Hepatocyte (in vitro differentiated cells): ENCODE measurements around the gene INCENP. TPM values are rescaled to one million over a fixed set of nuclear protein-coding genes. Genes with fewer than 3 reads are reported as not detected.

Experiments
- DNase-seq: peaks from one replicate; pipeline ENCODE4 v3.0.0-alpha.2; 2016; ENCODE audit warnings: low spot score
- H2AFZ ChIP-seq: fragments of 200-600 bp; sonication (generic); 2 replicates; pipeline ENCODE4 v1.6.0; 2016; ENCODE audit warnings: antibody characterized with exemption, mild to moderate bottlenecking
- H3K27ac ChIP-seq: fragments of 200-600 bp; sonication (generic); 2 replicates; pipeline ENCODE4 v1.5.1; 2016; ENCODE audit warnings: mild to moderate bottlenecking
- H3K27me3 ChIP-seq: fragments of 200-600 bp; sonication (generic); 2 replicates; pipeline ENCODE4 v1.6.1; 2016
- H3K36me3 ChIP-seq: fragments of 200-600 bp; sonication (generic); replicated peaks from 2 replicates; pipeline ENCODE4 v1.5.1; 2016; ENCODE audit warnings: low read depth; ENCODE audit not compliant: insufficient read depth
- H3K4me1 ChIP-seq: fragments of 200-600 bp; sonication (generic); 2 replicates; pipeline ENCODE4 v1.5.1; 2016; ENCODE audit warnings: mild to moderate bottlenecking, moderate library complexity; ENCODE audit not compliant: insufficient read depth
- H3K4me2 ChIP-seq: fragments of 200-600 bp; sonication (generic); 2 replicates; pipeline ENCODE4 v1.6.0; 2016
- H3K4me3 ChIP-seq: fragments of 200-600 bp; sonication (generic); 2 replicates; pipeline ENCODE4 v1.5.1; 2016; ENCODE audit warnings: mild to moderate bottlenecking
- H3K79me2 ChIP-seq: fragments of 200-600 bp; sonication (generic); 2 replicates; pipeline ENCODE4 v1.6.0; 2017; ENCODE audit warnings: mild to moderate bottlenecking
- H3K9me2 ChIP-seq: fragments of 200-600 bp; sonication (generic); replicated peaks from 2 replicates; pipeline ENCODE4 v1.6.0; 2017; ENCODE audit warnings: mild to moderate bottlenecking; ENCODE audit not compliant: insufficient read depth
- H3K9me3 ChIP-seq: fragments of 200-600 bp; sonication (generic); 2 replicates; pipeline ENCODE4 v1.5.1; 2016; ENCODE audit warnings: low read depth, mild to moderate bottlenecking
- H4K20me1 ChIP-seq: fragments of 200-600 bp; sonication (generic); 2 replicates; pipeline ENCODE4 v1.6.0; 2016; ENCODE audit warnings: mild to moderate bottlenecking; ENCODE audit not compliant: insufficient read depth, poor library complexity, severe bottlenecking
- EZH2 ChIP-seq: fragments of 200-600 bp; sonication (generic); IDR thresholded peaks from 2 replicates; pipeline ENCODE4 v1.6.1; 2016; ENCODE audit warnings: antibody characterized with exemption, mild to moderate bottlenecking, borderline replicate concordance
- EZH2phosphoT487 ChIP-seq: fragments of 200-600 bp; sonication (generic); IDR thresholded peaks from one replicate; pipeline ENCODE4 v1.6.1; 2018; ENCODE audit warnings: antibody characterized with exemption, mild to moderate bottlenecking, low read depth, moderate library complexity; ENCODE audit not compliant: unreplicated experiment, severe bottlenecking
- WGBS: methylation state at CpG from one replicate; pipeline ENCODE4 v1.1.6; 2016; ENCODE audit warnings: low lambda C conversion rate; ENCODE audit errors: missing lambda C conversion rate; 5-methylcytosine and 5-hydroxymethylcytosine counted together
- polyA plus RNA-seq: library from polyadenylated mRNA; unstranded; fragments of >200 nt; fragmentation: Nextera tagmentation; extraction: Ambion mirVana; gene quantifications from 2 replicates; pipeline ENCODE4 v1.2.1, GENCODE V29; 2016
- total RNA-seq: library from RNA; depleted of rRNA; stranded (reverse); fragments of >200 nt; gene quantifications from 2 replicates; pipeline ENCODE4 v1.2.3, GENCODE V29; 2014
- TF ChIP-seq, protein P1 (sequence below): fragments of 200-600 bp; sonication (generic); IDR thresholded peaks from 2 replicates; pipeline ENCODE4 v1.5.1; 2016; ENCODE audit warnings: antibody characterized with exemption, mild to moderate bottlenecking; ENCODE audit not compliant: poor library complexity

The INCENP gene
- total and polyA plus RNA-seq, 2 experiments from 2014 or later: 2.2 to 12.8 TPM

DNA sequence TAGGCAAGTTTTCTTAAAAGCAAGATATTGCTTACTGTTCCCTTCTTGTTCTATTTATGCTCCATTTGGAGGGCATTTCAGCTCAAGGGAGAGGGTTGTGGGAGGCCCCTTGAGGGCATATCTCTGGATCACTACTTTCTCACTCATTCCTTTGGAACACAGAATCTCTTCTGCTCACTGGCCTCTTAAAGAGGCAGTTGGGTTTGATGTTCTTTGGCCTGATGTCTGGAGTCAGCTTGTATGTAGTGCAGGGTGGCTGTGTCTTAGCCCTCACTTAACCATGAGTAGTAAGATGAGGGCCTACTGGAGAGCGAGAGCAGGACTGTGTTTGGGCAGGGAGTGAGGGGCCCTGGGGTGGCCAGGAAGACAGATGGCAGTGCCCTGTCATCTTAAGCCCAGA is 3.6 kb downstream of the INCENP start:
- no peaks in the 10 kb centered on the region for H3K36me3 ChIP-seq
- H3K27me3 ChIP-seq: no peaks in the 10 kb centered on the region
- no peaks in the 10 kb centered on the region for H3K9me2 ChIP-seq
- no peak overlapping the region for H3K4me3 ChIP-seq
- TF ChIP-seq EZH2phosphoT487 (no peak), EZH2 (no peak)
- DNase-seq: no peak
- H3K4me1 ChIP-seq: peaks cover 9% of the 10 kb centered on the region
- no peak overlapping the region for H2AFZ ChIP-seq
- no peak overlapping the region for H3K27ac ChIP-seq
- peaks cover 63% of the 10 kb centered on the region for H3K79me2 ChIP-seq
- H4K20me1 ChIP-seq: no peaks in the 10 kb centered on the region
- H3K9me3 ChIP-seq: no peaks in the 10 kb centered on the region
- H3K4me2 ChIP-seq: no peak overlapping the region
- WGBS: 93% methylated on average over 1 of the region's 1 CpG

DNA sequence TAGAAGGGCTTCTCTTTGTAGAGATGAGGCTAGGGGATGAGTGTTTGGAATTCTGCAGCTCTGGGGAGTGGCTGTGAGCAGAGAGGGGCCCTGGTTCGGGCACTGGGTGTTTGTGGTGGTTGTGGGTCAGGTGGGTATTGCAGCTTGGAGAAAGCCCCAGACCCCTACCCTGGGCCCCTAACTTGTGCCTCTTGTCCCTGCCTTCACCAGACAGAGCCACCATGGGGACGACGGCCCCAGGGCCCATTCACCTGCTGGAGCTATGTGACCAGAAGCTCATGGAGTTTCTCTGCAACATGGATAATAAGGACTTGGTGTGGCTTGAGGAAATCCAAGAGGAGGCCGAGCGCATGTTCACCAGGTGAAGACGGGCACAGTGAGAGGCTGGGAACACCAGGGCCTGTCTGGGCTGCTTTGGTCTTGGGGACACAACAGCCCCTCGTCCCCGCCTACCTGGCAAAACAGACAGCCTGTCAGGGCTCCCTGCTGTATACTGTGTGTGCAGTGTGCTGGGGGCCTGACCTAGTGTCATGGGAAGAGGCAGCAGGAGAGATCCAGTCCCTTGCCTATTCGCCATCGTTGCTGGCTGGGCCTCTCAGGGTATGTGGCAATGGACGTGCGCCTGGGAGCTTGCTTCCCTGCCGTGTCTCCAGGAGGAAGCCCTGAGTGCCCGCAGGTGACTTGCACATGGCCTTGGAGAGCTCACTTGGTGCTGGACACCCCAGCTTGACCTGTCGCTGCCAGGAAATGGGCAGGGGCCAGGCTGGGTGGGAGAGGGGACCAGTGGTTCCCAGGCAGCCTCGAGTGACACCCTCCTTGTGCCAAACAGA is 4.3 kb downstream of the INCENP start:
- no peaks in the 10 kb centered on the region for H3K27me3 ChIP-seq
- no peak for DNase-seq
- peaks cover 70% of the 10 kb centered on the region for H3K79me2 ChIP-seq
- H3K4me3 ChIP-seq: no peak overlapping the region
- H3K36me3 ChIP-seq: no peaks in the 10 kb centered on the region
- H3K4me1 ChIP-seq: peaks cover 9% of the 10 kb centered on the region
- TF ChIP-seq EZH2phosphoT487 (no peak), EZH2 (no peak)
- TF ChIP-seq, protein P1, sequence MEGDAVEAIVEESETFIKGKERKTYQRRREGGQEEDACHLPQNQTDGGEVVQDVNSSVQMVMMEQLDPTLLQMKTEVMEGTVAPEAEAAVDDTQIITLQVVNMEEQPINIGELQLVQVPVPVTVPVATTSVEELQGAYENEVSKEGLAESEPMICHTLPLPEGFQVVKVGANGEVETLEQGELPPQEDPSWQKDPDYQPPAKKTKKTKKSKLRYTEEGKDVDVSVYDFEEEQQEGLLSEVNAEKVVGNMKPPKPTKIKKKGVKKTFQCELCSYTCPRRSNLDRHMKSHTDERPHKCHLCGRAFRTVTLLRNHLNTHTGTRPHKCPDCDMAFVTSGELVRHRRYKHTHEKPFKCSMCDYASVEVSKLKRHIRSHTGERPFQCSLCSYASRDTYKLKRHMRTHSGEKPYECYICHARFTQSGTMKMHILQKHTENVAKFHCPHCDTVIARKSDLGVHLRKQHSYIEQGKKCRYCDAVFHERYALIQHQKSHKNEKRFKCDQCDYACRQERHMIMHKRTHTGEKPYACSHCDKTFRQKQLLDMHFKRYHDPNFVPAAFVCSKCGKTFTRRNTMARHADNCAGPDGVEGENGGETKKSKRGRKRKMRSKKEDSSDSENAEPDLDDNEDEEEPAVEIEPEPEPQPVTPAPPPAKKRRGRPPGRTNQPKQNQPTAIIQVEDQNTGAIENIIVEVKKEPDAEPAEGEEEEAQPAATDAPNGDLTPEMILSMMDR: no peak
- no peak overlapping the region for H3K27ac ChIP-seq
- no peaks in the 10 kb centered on the region for H3K9me3 ChIP-seq
- H3K4me2 ChIP-seq: no peak overlapping the region
- 92% methylated on average over 15 of the region's 16 CpGs for WGBS
- H2AFZ ChIP-seq: no peak overlapping the region
- no peaks in the 10 kb centered on the region for H3K9me2 ChIP-seq
- H4K20me1 ChIP-seq: no peaks in the 10 kb centered on the region

DNA sequence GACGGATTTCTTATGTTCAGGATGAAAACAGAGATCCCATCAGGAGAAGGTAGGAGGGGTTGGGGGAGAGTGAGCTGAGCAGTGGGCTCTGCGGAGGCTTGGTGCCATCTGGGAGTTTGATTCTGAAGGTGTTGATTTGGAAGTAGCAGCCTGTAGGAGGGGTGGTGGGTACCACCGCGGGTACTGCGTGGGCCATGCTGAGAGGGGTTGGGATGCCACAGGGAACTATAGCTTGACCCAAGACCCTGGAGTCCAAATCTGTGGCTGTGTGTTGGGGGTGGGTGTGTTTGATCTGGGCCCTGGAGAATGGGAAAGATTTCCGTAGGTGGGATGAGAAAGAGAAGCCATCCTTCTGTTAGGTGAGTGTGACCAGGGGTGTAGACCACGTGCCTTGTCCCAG is 5.0 kb downstream of the INCENP start:
- TF ChIP-seq EZH2: no peak
- TF ChIP-seq, protein P1: no peak
- TF ChIP-seq EZH2phosphoT487: no peak
- H3K36me3 ChIP-seq: no peaks in the 10 kb centered on the region
- no peaks in the 10 kb centered on the region for H4K20me1 ChIP-seq
- no peak overlapping the region for H3K27ac ChIP-seq
- no peak for DNase-seq
- H3K27me3 ChIP-seq: no peaks in the 10 kb centered on the region
- H3K4me1 ChIP-seq: peaks cover 9% of the 10 kb centered on the region
- H3K9me3 ChIP-seq: no peaks in the 10 kb centered on the region
- no peaks in the 10 kb centered on the region for H3K9me2 ChIP-seq
- no peak overlapping the region for H2AFZ ChIP-seq
- H3K79me2 ChIP-seq: peaks cover 70% of the 10 kb centered on the region
- no peak overlapping the region for H3K4me3 ChIP-seq
- no peak overlapping the region for H3K4me2 ChIP-seq
- WGBS: 98% methylated on average over 7 of the region's 7 CpGs

DNA sequence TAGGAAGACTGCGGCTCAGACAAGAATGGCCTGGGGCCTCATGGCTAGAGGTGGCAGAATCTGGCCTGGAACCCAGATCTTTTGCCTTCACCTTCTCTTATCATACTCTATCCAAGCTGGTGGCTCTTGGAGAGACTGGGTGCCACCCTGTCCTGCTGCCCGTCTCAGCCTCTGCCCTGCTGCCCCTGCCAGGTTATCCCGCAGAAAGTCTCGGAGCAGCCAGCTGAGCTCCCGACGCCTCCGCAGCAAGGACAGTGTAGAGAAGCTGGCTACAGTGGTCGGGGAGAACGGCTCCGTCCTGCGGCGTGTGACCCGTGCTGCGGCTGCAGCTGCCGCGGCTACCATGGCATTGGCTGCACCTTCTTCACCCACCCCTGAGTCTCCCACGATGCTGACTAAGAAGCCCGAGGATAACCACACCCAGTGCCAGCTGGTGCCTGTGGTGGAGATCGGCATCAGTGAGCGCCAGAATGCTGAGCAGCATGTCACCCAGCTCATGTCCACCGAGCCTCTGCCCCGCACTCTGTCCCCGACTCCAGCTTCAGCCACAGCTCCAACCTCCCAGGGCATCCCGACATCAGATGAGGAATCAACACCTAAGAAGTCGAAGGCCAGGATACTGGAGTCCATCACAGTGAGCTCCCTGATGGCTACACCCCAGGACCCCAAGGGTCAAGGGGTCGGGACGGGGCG is 5.9 kb downstream of the INCENP start:
- H3K36me3 ChIP-seq: no peaks in the 10 kb centered on the region
- H3K4me3 ChIP-seq: no peak overlapping the region
- 99% methylated on average over 28 of the region's 28 CpGs for WGBS

More for the DNA sequence above, 5.9 kb downstream of the INCENP start:
- TF ChIP-seq EZH2phosphoT487 (no peak), EZH2 (no peak)
- TF ChIP-seq, protein P1: no peak
- Histone ChIP-seq H3K79me2 (peaks cover 65% of the 10 kb centered on the region), H3K9me3 (no peaks in the 10 kb centered on the region), H3K27ac (no peak overlapping the region), H2AFZ (no peak overlapping the region), H3K4me1 (peaks cover 8% of the 10 kb centered on the region), H3K27me3 (no peaks in the 10 kb centered on the region), H4K20me1 (no peaks in the 10 kb centered on the region), H3K9me2 (no peaks in the 10 kb centered on the region), H3K4me2 (no peak overlapping the region)
- DNase-seq: no peak
